ENCODE results near the gene DCBLD2.

DNA sequence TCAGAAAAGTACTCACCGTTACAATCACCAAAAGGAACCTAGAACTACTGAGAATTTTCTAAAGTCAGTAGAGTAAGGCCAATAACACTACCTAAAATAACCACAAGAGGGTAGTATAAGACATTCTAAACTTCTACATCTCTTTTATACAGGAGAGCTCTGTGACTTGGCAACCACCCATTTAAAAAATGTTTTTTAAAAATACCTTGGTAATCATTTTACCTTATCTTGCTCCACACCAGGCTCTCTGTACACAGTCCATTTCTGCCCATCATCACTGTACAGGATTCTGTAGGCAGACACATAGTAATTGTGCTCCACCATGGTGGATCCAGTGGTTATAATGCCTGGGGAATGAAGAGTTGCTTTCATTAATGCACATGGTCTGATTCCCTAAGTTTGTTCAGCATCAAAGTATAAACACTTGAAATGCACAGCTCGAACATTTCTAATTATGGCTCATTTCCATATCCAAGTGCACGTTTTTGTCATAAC lies 83.9 kb downstream of the DCBLD2 start:
- TF ChIP-seq CTCF (conservative IDR thresholded peaks at IDR 0.05; ENCODE audit: low read depth, low read length): peak; percentile 78
- no peak for TF ChIP-seq EZH2 (IDR thresholded peaks at IDR 0.05; ENCODE audit: borderline replicate concordance, low read depth, low read length, poor library complexity, severe bottlenecking)
